ENCODE results near the gene IGSF21.

Gene IGSF21

GRCh38 chr1:18323259-18323658 is 215.7 kb downstream of the IGSF21 start:
- no peak for TF ChIP-seq CTCF (IDR thresholded peaks at IDR 0.05; ENCODE audit: unreplicated experiment in 3 of 3)

GRCh38 chr1:18324246-18324645 is 216.6 kb downstream of the IGSF21 start:
- peaks cover 15% of the 10 kb centered on the region for H3K27me3 Mint-ChIP-seq (ENCODE audit: low read depth)

More at GRCh38 chr1:18323259-18323658, 215.7 kb downstream of the IGSF21 start:
- Mint-ChIP-seq H3K4me1 (peaks cover 28% of the 10 kb centered on the region), H3K4me3 (no peak overlapping the region), H3K36me3 (ENCODE audit: low read depth) (no peaks in the 10 kb centered on the region), H3K27me3 (ENCODE audit: low read depth) (peaks cover 15% of the 10 kb centered on the region), H3K9me3 (peaks cover 5% of the 10 kb centered on the region), H3K27ac (no peak overlapping the region)

GRCh38 chr1:18325136-18325535 is 217.5 kb downstream of the IGSF21 start:
- TF ChIP-seq CTCF (IDR thresholded peaks at IDR 0.05; ENCODE audit: unreplicated experiment in 3 of 3): no peak
- Mint-ChIP-seq H3K27ac (no peak overlapping the region), H3K4me3 (no peak overlapping the region), H3K4me1 (peaks cover 21% of the 10 kb centered on the region), H3K9me3 (peaks cover 3% of the 10 kb centered on the region), H3K36me3 (ENCODE audit: low read depth) (no peaks in the 10 kb centered on the region), H3K27me3 (ENCODE audit: low read depth) (peaks cover 18% of the 10 kb centered on the region)

More at GRCh38 chr1:18324246-18324645, 216.6 kb downstream of the IGSF21 start:
- Mint-ChIP-seq H3K36me3 (ENCODE audit: low read depth) (no peaks in the 10 kb centered on the region), H3K27ac (no peak overlapping the region), H3K4me3 (no peak overlapping the region), H3K9me3 (peaks cover 3% of the 10 kb centered on the region), H3K4me1 (peaks cover 28% of the 10 kb centered on the region)
- peak in 1 of 3 experiments; percentile 23 for TF ChIP-seq CTCF (IDR thresholded peaks at IDR 0.05; ENCODE audit: unreplicated experiment in 3 of 3)

GRCh38 chr1:18326211-18326897 is 218.8 kb downstream of the IGSF21 start:
- H3K27me3 Mint-ChIP-seq (ENCODE audit: low read depth): peaks cover 25% of the 10 kb centered on the region
- peak overlapping the region in 2 of 3 experiments; percentile 41 to 75 for H3K27ac Mint-ChIP-seq
- no peaks in the 10 kb centered on the region for H3K36me3 Mint-ChIP-seq (ENCODE audit: low read depth)
- peaks cover 17% of the 10 kb centered on the region for H3K4me1 Mint-ChIP-seq
- peaks cover 3% of the 10 kb centered on the region for H3K9me3 Mint-ChIP-seq
- TF ChIP-seq CTCF (IDR thresholded peaks at IDR 0.05; ENCODE audit: unreplicated experiment in 3 of 3): no peak
- peak overlapping the region in 1 of 3 experiments; percentile 16 for H3K4me3 Mint-ChIP-seq

GRCh38 chr1:18327650-18328049 is 220.1 kb downstream of the IGSF21 start:
- Mint-ChIP-seq H3K27me3 (ENCODE audit: low read depth) (peaks cover 37% of the 10 kb centered on the region), H3K4me1 (peaks cover 11% of the 10 kb centered on the region), H3K4me3 (no peak overlapping the region), H3K36me3 (ENCODE audit: low read depth) (no peaks in the 10 kb centered on the region), H3K27ac (no peak overlapping the region), H3K9me3 (peaks cover 3% of the 10 kb centered on the region)
- no peak for TF ChIP-seq CTCF (IDR thresholded peaks at IDR 0.05; ENCODE audit: unreplicated experiment in 3 of 3)

GRCh38 chr1:18328803-18329202 is 221.2 kb downstream of the IGSF21 start:
- Mint-ChIP-seq H3K27ac (no peak overlapping the region), H3K36me3 (ENCODE audit: low read depth) (no peaks in the 10 kb centered on the region), H3K9me3 (peaks cover 3% of the 10 kb centered on the region), H3K4me3 (no peak overlapping the region), H3K4me1 (peaks cover 11% of the 10 kb centered on the region), H3K27me3 (ENCODE audit: low read depth) (peaks cover 41% of the 10 kb centered on the region)
- TF ChIP-seq CTCF (IDR thresholded peaks at IDR 0.05; ENCODE audit: unreplicated experiment in 3 of 3): no peak

Data from nephron (organoid).